ENCODE measurements around the gene PCMT1. TPM values are rescaled to one million over a fixed set of nuclear protein-coding genes. Genes with fewer than 3 reads are reported as not detected.
"Not testable (repeated sequence)": the region's sequence is repeated elsewhere in the genome, so short reads cannot be mapped to it uniquely, and the experiment has no call there.

Gene PCMT1
- total RNA-seq, 2 donors from 2014 or later: 68.5 to 72.6 TPM

- TF ChIP-seq CTCF (conservative IDR thresholded peaks at IDR 0.05): no peak
- Histone ChIP-seq H3K4me1 (ENCODE audit: control insufficient read depth, insufficient read depth, low read length) (peaks cover 4% of the 10 kb centered on the region), H3K27me3 (ENCODE audit: control insufficient read depth, insufficient read depth, low read length, poor library complexity, severe bottlenecking) (peaks cover 78% of the 10 kb centered on the region), H3K36me3 (ENCODE audit: control insufficient read depth, insufficient read depth, low read length) (no peaks in the 10 kb centered on the region), H3K9me3 (ENCODE audit: control insufficient read depth, low read length) (no peaks in the 10 kb centered on the region), H3K4me3 (ENCODE audit: low read length) (no peak overlapping the region), H3K9ac (ENCODE audit: extremely low read depth, low read length, poor library complexity, severe bottlenecking) (no peak overlapping the region), H3K27ac (ENCODE audit: low read depth, low read length) (no peak overlapping the region)
- Mint-ChIP-seq H3K36me3 (ENCODE audit: low read depth) (no peaks in the 10 kb centered on the region), H3K4me1 (peaks cover 12% of the 10 kb centered on the region), H3K9me3 (no peaks in the 10 kb centered on the region), H3K27me3 (ENCODE audit: insufficient read depth) (peaks cover 62% of the 10 kb centered on the region), H3K4me3 (no peak overlapping the region), H3K27ac (no peak overlapping the region)
- 91 to 97% methylated on average over 7 to 10 of the region's 10 CpGs for WGBS, 2 experiments (ENCODE audit: insufficient coverage in 1 of 2, insufficient read length in 1 of 2)
- no peak for DNase-seq
Measured at GRCh38 chr6:149843051-149843633, 93.6 kb downstream of the PCMT1 start.

GRCh38 chr6:149844036-149844435 is 94.5 kb downstream of the PCMT1 start:
- peaks cover 82% of the 10 kb centered on the region for H3K27me3 ChIP-seq (ENCODE audit: control insufficient read depth, insufficient read depth, low read length, poor library complexity, severe bottlenecking)
- H3K4me1 Mint-ChIP-seq: peaks cover 12% of the 10 kb centered on the region
- H3K4me3 ChIP-seq (ENCODE audit: low read length); H3K4me1 ChIP-seq (ENCODE audit: control insufficient read depth, insufficient read depth, low read length); H3K4me3 Mint-ChIP-seq; H3K9ac ChIP-seq (ENCODE audit: extremely low read depth, low read length, poor library complexity, severe bottlenecking); H3K36me3 ChIP-seq (ENCODE audit: control insufficient read depth, insufficient read depth, low read length); DNase-seq; H3K9me3 Mint-ChIP-seq; H3K27ac Mint-ChIP-seq; H3K9me3 ChIP-seq (ENCODE audit: control insufficient read depth, low read length); H3K27ac ChIP-seq (ENCODE audit: low read depth, low read length); H3K36me3 Mint-ChIP-seq (ENCODE audit: low read depth): not testable (repeated sequence)
- peaks cover 68% of the 10 kb centered on the region for H3K27me3 Mint-ChIP-seq (ENCODE audit: insufficient read depth)
- WGBS, 2 experiments (ENCODE audit: insufficient coverage in 1 of 2, insufficient read length in 1 of 2): 88 to 98% methylated on average over 3 to 4 of the region's 4 CpGs

- 93% methylated on average over 2 of the region's 2 CpGs; no CpG with 5 or more reads in 1 of the 2 experiments for WGBS, 2 experiments (ENCODE audit: insufficient coverage in 1 of 2, insufficient read length in 1 of 2)
- Histone ChIP-seq H3K9me3 (ENCODE audit: control insufficient read depth, low read length) (no peaks in the 10 kb centered on the region), H3K4me3 (ENCODE audit: low read length) (no peak overlapping the region), H3K27ac (ENCODE audit: low read depth, low read length) (no peak overlapping the region), H3K27me3 (ENCODE audit: control insufficient read depth, insufficient read depth, low read length, poor library complexity, severe bottlenecking) (peaks cover 82% of the 10 kb centered on the region), H3K36me3 (ENCODE audit: control insufficient read depth, insufficient read depth, low read length) (no peaks in the 10 kb centered on the region), H3K4me1 (ENCODE audit: control insufficient read depth, insufficient read depth, low read length) (peaks cover 4% of the 10 kb centered on the region), H3K9ac (ENCODE audit: extremely low read depth, low read length, poor library complexity, severe bottlenecking) (no peak overlapping the region)
- Mint-ChIP-seq H3K9me3 (no peaks in the 10 kb centered on the region), H3K27me3 (ENCODE audit: insufficient read depth) (peaks cover 70% of the 10 kb centered on the region), H3K4me1 (peaks cover 12% of the 10 kb centered on the region), H3K27ac (no peak overlapping the region), H3K36me3 (ENCODE audit: low read depth) (no peaks in the 10 kb centered on the region), H3K4me3 (no peak overlapping the region)
- TF ChIP-seq CTCF (conservative IDR thresholded peaks at IDR 0.05): no peak
- DNase-seq: no peak
Measured at GRCh38 chr6:149844480-149844879, 94.9 kb downstream of the PCMT1 start.

GRCh38 chr6:149845549-149845948 is 96.0 kb downstream of the PCMT1 start:
- no peak overlapping the region for H3K9ac ChIP-seq (ENCODE audit: extremely low read depth, low read length, poor library complexity, severe bottlenecking)
- peaks cover 81% of the 10 kb centered on the region for H3K27me3 Mint-ChIP-seq (ENCODE audit: insufficient read depth)
- no peak for TF ChIP-seq CTCF (conservative IDR thresholded peaks at IDR 0.05)
- no peak overlapping the region for H3K4me3 Mint-ChIP-seq
- no peak overlapping the region for H3K27ac ChIP-seq (ENCODE audit: low read depth, low read length)
- 73% methylated on average over 3 of the region's 3 CpGs; no CpG with 5 or more reads in 1 of the 2 experiments for WGBS, 2 experiments (ENCODE audit: insufficient coverage in 1 of 2, insufficient read length in 1 of 2)
- H3K27ac Mint-ChIP-seq: no peak overlapping the region
- H3K36me3 ChIP-seq (ENCODE audit: control insufficient read depth, insufficient read depth, low read length): no peaks in the 10 kb centered on the region
- H3K27me3 ChIP-seq (ENCODE audit: control insufficient read depth, insufficient read depth, low read length, poor library complexity, severe bottlenecking): peaks cover 93% of the 10 kb centered on the region
- no peaks in the 10 kb centered on the region for H3K36me3 Mint-ChIP-seq (ENCODE audit: low read depth)
- H3K4me3 ChIP-seq (ENCODE audit: low read length): no peak overlapping the region
- DNase-seq: no peak
- no peaks in the 10 kb centered on the region for H3K9me3 ChIP-seq (ENCODE audit: control insufficient read depth, low read length)
- H3K4me1 Mint-ChIP-seq: peaks cover 12% of the 10 kb centered on the region
- H3K9me3 Mint-ChIP-seq: no peaks in the 10 kb centered on the region
- H3K4me1 ChIP-seq (ENCODE audit: control insufficient read depth, insufficient read depth, low read length): peaks cover 4% of the 10 kb centered on the region

Data from endodermal cell (in vitro differentiated cells).